ENCODE results near the gene AGAP6. TPM values are rescaled to one million over a fixed set of nuclear protein-coding genes. Genes with fewer than 3 reads are reported as not detected.
"Not testable (repeated sequence)": the region's sequence is repeated elsewhere in the genome, so short reads cannot be mapped to it uniquely, and the experiment has no call there.

AGAP6 gene
- total RNA-seq (2022): 26.0 and 27.9 TPM in 2 replicates
- percentile 88 among the genes with signal in this experiment for Bru-seq, nascent RNA
- percentile 95 among the genes with signal in this experiment for BruChase-seq, experiment 1, labeled RNA remaining after a 2-hour chase
- BruChase-seq, experiment 2, labeled RNA remaining after a 6-hour chase: percentile 91 among the genes with signal in this experiment
- long read RNA-seq, partial matches to known transcripts: 2 of 24 reads
- long read RNA-seq, other reads (novel, unspliced or antisense): 20 of 24 reads

DNA sequence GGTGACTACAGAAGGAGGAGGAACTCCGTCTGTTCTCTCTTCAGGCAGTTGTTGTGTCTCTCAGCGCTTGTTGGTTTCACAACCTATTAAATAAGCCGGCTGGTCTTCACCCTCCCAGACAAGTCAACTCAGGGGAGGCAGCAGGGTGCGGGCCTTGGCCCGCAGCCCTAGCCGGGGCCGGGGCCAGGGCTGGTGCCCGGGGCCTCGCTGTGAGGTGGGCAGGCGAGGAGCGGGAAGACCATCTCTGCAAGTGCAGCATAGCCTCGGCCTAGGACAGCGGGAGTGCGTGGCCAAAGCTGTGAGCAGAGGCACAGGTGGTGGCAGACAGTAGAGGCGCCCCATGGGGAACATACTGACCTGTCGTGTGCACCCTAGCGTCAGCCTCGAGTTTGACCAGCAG, at the start of gene AGAP6:
AGAP6 (plus strand) TSS at position 31 of the 400 bp plus-strand sequence; CDS start at position 341, 310 bp downstream.
- H3K9me3 ChIP-seq; H3K36me3 ChIP-seq (ENCODE audit: control insufficient read depth, insufficient read depth, low read length); H3K9me3 Mint-ChIP-seq (ENCODE audit: unreplicated experiment); H3K4me1 Mint-ChIP-seq (ENCODE audit: low read depth, unreplicated experiment); DNase-seq; H3K27me3 ChIP-seq (replicated peaks; ENCODE audit: control insufficient read depth, insufficient read depth, low read length); CTCF ChIA-PET; intact Hi-C loops (cut with micrococcal nuclease; ENCODE audit: unreplicated experiment); H3K4me1 ChIP-seq; H3K27ac Mint-ChIP-seq (ENCODE audit: unreplicated experiment); H3K27me3 Mint-ChIP-seq (ENCODE audit: insufficient read depth, unreplicated experiment); POLR2A ChIA-PET; H3K4me3 Mint-ChIP-seq (ENCODE audit: unreplicated experiment); BruUV-seq (replicated peaks); H3K4me3 ChIP-seq (ENCODE audit: low read depth, low read length): not testable (repeated sequence)
- peaks cover 24% of the 10 kb centered on the region for H3K36me3 Mint-ChIP-seq (ENCODE audit: insufficient read depth, unreplicated experiment)

DNA sequence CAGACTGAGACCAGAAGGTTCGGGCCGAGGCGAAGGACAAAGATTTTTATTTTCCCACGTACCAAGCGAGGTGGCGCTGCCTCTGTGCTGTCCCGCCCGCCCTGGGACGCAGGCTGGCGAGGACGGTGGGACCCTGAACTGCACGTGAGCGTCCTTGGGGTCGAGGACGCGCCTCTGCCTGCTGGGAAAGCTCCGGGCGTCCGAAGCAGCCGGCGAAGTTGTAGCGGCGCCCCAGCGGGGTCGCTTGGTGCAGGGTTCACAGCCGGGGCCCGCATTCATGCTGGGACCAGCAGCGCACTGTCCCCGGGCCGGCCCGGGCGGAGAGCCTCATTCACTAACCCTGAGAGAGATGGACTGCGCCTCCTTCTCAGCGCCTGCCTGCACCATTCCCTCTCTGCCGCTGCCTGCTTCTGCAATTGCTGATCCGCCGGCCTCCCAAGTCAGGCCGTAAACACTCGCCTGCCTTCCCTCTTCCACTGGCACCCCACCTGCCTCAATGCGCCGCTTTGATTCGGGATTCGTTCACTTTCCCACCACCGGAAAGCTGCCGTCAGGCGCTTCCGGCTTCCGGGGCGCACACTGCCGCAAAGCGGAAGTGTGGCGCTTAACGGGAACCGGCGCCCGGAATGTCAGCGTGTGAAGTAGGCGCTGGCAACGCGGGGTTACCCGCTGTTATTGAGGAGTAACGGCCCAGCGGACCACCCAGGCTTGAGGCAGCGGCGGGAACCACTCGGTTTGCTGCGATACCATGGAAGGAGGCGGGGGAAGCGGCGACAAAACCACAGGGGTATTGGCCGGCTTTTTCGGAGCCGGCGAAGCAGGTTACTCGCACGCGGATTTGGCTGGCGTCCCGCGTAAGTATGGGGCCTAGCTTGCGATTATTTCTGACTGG, 46.5 kb upstream of the AGAP6 start, which contains the start of the genes PARG and TIMM23B:
PARG (minus strand) TSS at position 581 of the 892 bp plus-strand sequence; CDS start at position 279, 302 bp downstream.
TIMM23B (plus strand) TSS at position 607 of the 892 bp plus-strand sequence; CDS start at position 749, 142 bp downstream.
- H3K9me3 ChIP-seq; H3K4me1 ChIP-seq; CTCF ChIA-PET; intact Hi-C loops (cut with micrococcal nuclease; ENCODE audit: unreplicated experiment); H3K9me3 Mint-ChIP-seq (ENCODE audit: unreplicated experiment); H3K27me3 Mint-ChIP-seq (ENCODE audit: insufficient read depth, unreplicated experiment); H3K27me3 ChIP-seq (replicated peaks; ENCODE audit: control insufficient read depth, insufficient read depth, low read length); POLR2A ChIA-PET; H3K36me3 ChIP-seq (ENCODE audit: control insufficient read depth, insufficient read depth, low read length): not testable (repeated sequence)
- H3K4me3 Mint-ChIP-seq (ENCODE audit: unreplicated experiment): peak within 1 kb of the TSS; percentile 100
- H3K36me3 Mint-ChIP-seq (ENCODE audit: insufficient read depth, unreplicated experiment): peaks cover 26% of the 10 kb centered on the region
- BruUV-seq (replicated peaks): TSS peak; percentile 45
- H3K4me3 ChIP-seq (ENCODE audit: low read depth, low read length): peak within 1 kb of the TSS; percentile 70
- TF ChIP-seq, protein P1, sequence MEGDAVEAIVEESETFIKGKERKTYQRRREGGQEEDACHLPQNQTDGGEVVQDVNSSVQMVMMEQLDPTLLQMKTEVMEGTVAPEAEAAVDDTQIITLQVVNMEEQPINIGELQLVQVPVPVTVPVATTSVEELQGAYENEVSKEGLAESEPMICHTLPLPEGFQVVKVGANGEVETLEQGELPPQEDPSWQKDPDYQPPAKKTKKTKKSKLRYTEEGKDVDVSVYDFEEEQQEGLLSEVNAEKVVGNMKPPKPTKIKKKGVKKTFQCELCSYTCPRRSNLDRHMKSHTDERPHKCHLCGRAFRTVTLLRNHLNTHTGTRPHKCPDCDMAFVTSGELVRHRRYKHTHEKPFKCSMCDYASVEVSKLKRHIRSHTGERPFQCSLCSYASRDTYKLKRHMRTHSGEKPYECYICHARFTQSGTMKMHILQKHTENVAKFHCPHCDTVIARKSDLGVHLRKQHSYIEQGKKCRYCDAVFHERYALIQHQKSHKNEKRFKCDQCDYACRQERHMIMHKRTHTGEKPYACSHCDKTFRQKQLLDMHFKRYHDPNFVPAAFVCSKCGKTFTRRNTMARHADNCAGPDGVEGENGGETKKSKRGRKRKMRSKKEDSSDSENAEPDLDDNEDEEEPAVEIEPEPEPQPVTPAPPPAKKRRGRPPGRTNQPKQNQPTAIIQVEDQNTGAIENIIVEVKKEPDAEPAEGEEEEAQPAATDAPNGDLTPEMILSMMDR (IDR thresholded peaks at IDR 0.05; ENCODE audit: insufficient read depth in 1 of 2, low read depth in 1 of 2, low read length in 1 of 2, severe bottlenecking in 1 of 2, unreplicated experiment in 1 of 2): peak in 1 of 2 experiments; percentile 30
- H3K4me1 Mint-ChIP-seq (ENCODE audit: low read depth, unreplicated experiment): peaks cover 13% of the 10 kb centered on the region
- DNase-seq: peak; percentile 86 to 91
- peak within 1 kb of the TSS; percentile 99 for H3K27ac Mint-ChIP-seq (ENCODE audit: unreplicated experiment)

DNA sequence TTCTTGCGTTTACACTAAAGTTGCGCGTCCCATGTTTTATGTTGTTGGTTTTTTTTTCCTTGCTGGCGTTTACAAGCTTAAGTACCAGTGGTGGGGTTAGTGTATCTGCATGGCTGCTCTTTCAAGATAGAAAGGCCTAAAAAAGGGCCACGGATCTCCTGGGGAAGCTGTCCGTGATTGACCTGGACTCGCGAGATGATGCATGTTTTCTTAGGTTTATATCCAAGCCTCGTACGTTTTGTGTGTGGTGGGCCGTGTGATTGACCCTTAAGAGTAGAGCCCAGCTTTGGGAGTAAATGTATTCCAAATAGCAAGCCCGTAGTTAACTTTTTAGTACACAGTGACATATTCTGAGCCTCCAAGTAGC, 45.9 kb upstream of the AGAP6 start:
- DNase-seq; H3K9me3 Mint-ChIP-seq (ENCODE audit: unreplicated experiment); H3K36me3 ChIP-seq (ENCODE audit: control insufficient read depth, insufficient read depth, low read length); POLR2A ChIA-PET; H3K4me1 ChIP-seq; intact Hi-C loops (cut with micrococcal nuclease; ENCODE audit: unreplicated experiment); CTCF ChIA-PET; H3K9me3 ChIP-seq; H3K27me3 Mint-ChIP-seq (ENCODE audit: insufficient read depth, unreplicated experiment); H3K27me3 ChIP-seq (replicated peaks; ENCODE audit: control insufficient read depth, insufficient read depth, low read length): not testable (repeated sequence)
- peak overlapping the region; percentile 70 for H3K4me3 ChIP-seq (ENCODE audit: low read depth, low read length)
- Mint-ChIP-seq H3K27ac (ENCODE audit: unreplicated experiment) (peak overlapping the region; percentile 99), H3K4me3 (ENCODE audit: unreplicated experiment) (peak overlapping the region; percentile 100), H3K36me3 (ENCODE audit: insufficient read depth, unreplicated experiment) (peaks cover 33% of the 10 kb centered on the region), H3K4me1 (ENCODE audit: low read depth, unreplicated experiment) (peaks cover 13% of the 10 kb centered on the region)
- BruUV-seq (replicated peaks): TSS peak; percentile 67

DNA sequence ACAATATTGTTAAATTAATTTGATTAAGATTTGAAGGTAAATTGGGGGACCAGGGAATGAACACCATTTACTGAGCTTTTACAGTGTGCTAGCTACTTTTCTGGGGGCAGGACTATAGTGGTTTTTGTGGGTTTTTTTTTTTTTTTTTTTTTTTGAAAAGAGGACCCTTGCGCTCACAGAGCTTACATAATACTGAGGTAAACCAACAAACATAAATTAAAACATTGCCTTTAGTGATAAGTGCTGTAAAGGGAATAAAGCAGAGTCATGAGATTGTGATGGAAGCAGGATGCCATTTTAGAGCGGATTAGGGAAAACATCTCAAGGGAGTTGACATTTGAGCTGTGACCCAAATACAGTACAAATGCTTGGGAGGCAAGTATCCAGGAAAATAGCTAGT, 44.6 kb upstream of the AGAP6 start:
- intact Hi-C loops (cut with micrococcal nuclease; ENCODE audit: unreplicated experiment); H3K4me3 Mint-ChIP-seq (ENCODE audit: unreplicated experiment): not testable (repeated sequence)

DNA sequence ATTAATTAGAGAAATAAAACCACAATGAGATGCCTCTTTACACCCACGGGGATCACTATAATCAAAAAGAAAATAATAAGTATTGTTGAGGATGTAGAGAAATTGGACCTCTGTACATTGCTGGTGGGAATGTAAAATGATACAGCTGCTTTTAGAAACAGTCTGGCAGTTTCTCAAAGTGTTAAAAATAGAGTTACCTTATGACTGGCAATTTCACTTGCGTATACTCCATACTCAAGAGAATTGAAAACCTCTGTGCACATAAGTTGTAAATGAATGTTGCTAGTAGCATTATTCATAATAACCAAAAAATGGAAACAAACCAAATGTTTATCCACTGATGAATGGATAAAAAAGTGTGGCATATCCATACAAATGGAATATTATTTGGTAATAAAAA, 40.1 kb upstream of the AGAP6 start:
- H3K4me1 ChIP-seq; H3K9me3 ChIP-seq; H3K27me3 ChIP-seq (replicated peaks; ENCODE audit: control insufficient read depth, insufficient read depth, low read length); H3K9me3 Mint-ChIP-seq (ENCODE audit: unreplicated experiment); H3K27me3 Mint-ChIP-seq (ENCODE audit: insufficient read depth, unreplicated experiment); POLR2A ChIA-PET; intact Hi-C loops (cut with micrococcal nuclease; ENCODE audit: unreplicated experiment); H3K27ac Mint-ChIP-seq (ENCODE audit: unreplicated experiment); CTCF ChIA-PET; BruUV-seq (replicated peaks); H3K4me1 Mint-ChIP-seq (ENCODE audit: low read depth, unreplicated experiment); DNase-seq; H3K36me3 ChIP-seq (ENCODE audit: control insufficient read depth, insufficient read depth, low read length); H3K4me3 ChIP-seq (ENCODE audit: low read depth, low read length); H3K4me3 Mint-ChIP-seq (ENCODE audit: unreplicated experiment): not testable (repeated sequence)
- H3K36me3 Mint-ChIP-seq (ENCODE audit: insufficient read depth, unreplicated experiment): peaks cover 48% of the 10 kb centered on the region

More for the DNA sequence above, 44.6 kb upstream of the AGAP6 start:
- H3K4me1 ChIP-seq; H3K27me3 Mint-ChIP-seq (ENCODE audit: insufficient read depth, unreplicated experiment); BruUV-seq (replicated peaks); H3K27me3 ChIP-seq (replicated peaks; ENCODE audit: control insufficient read depth, insufficient read depth, low read length); H3K36me3 ChIP-seq (ENCODE audit: control insufficient read depth, insufficient read depth, low read length); POLR2A ChIA-PET; H3K9me3 Mint-ChIP-seq (ENCODE audit: unreplicated experiment); H3K27ac Mint-ChIP-seq (ENCODE audit: unreplicated experiment); H3K9me3 ChIP-seq; H3K4me3 ChIP-seq (ENCODE audit: low read depth, low read length); CTCF ChIA-PET; DNase-seq: not testable (repeated sequence)
- Mint-ChIP-seq H3K36me3 (ENCODE audit: insufficient read depth, unreplicated experiment) (peaks cover 42% of the 10 kb centered on the region), H3K4me1 (ENCODE audit: low read depth, unreplicated experiment) (peaks cover 13% of the 10 kb centered on the region)

DNA sequence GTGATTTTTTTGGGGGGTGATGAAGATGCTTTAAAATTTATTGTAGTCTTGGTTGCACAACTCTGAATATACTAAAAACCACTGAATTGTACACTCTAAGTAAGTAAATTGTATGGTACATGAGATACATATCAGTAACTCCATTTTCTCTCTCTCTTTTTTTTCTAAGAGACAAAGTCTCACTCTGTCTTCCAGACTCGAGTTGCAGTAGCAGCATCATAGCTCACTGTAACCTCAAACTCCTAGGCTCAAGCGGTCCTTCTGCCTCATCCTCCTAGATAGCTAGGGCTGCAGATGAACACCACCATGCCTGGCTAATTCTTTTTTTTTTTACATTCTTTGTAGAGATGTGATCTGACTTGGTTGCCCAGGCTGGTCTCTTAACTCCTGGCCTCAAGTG, 39.5 kb upstream of the AGAP6 start:
- H3K9me3 Mint-ChIP-seq (ENCODE audit: unreplicated experiment); BruUV-seq (replicated peaks); intact Hi-C loops (cut with micrococcal nuclease; ENCODE audit: unreplicated experiment); H3K4me1 Mint-ChIP-seq (ENCODE audit: low read depth, unreplicated experiment); DNase-seq; H3K27me3 ChIP-seq (replicated peaks; ENCODE audit: control insufficient read depth, insufficient read depth, low read length); H3K4me3 Mint-ChIP-seq (ENCODE audit: unreplicated experiment); H3K9me3 ChIP-seq; H3K4me1 ChIP-seq; POLR2A ChIA-PET; H3K36me3 ChIP-seq (ENCODE audit: control insufficient read depth, insufficient read depth, low read length); H3K27ac Mint-ChIP-seq (ENCODE audit: unreplicated experiment); H3K4me3 ChIP-seq (ENCODE audit: low read depth, low read length); H3K27me3 Mint-ChIP-seq (ENCODE audit: insufficient read depth, unreplicated experiment); CTCF ChIA-PET: not testable (repeated sequence)
- H3K36me3 Mint-ChIP-seq (ENCODE audit: insufficient read depth, unreplicated experiment): peaks cover 50% of the 10 kb centered on the region

Data from Caco-2 (cell line).